GM04503 (cell line): ENCODE data around the gene HDAC11.

ENCODE experiments used
- DNase-seq: peaks from one replicate; pipeline ENCODE4 v3.0.0-alpha.2; 2012; ENCODE audit warnings: low read depth

Gene HDAC11

GRCh38 chr3:13543253-13543652 lies 63.1 kb downstream of the HDAC11 start:
- DNase-seq, result peak; percentile 87

- peak; percentile 81 for DNase-seq
Measured at GRCh38 chr3:13544293-13544831, 64.3 kb downstream of the HDAC11 start.

GRCh38 chr3:13544951-13545651 lies 65.0 kb downstream of the HDAC11 start:
- no peak for DNase-seq

GRCh38 chr3:13545952-13546454 lies 65.9 kb downstream of the HDAC11 start:
- no peak for DNase-seq

GRCh38 chr3:13546667-13547171 lies 66.6 kb downstream of the HDAC11 start:
- no peak for DNase-seq

GRCh38 chr3:13547591-13548371 lies 67.7 kb downstream of the HDAC11 start:
- no peak for DNase-seq

GRCh38 chr3:13548696-13549622 lies 68.9 kb downstream of the HDAC11 start, which contains the start of gene FBLN2:
Gene FBLN2, plus strand, starts transcription at chr3:13549125. Its CDS starts 21,231 bp downstream, at chr3:13570356.
- no peak for DNase-seq

GRCh38 chr3:13549623-13550422 lies 69.7 kb downstream of the HDAC11 start:
- DNase-seq, result no peak

- no peak for DNase-seq
Measured at GRCh38 chr3:13550423-13550690, 70.3 kb downstream of the HDAC11 start.

- no peak for DNase-seq
Measured at GRCh38 chr3:13550791-13551360, 70.8 kb downstream of the HDAC11 start.

- DNase-seq, result no peak
Measured at GRCh38 chr3:13552857-13553652, 72.9 kb downstream of the HDAC11 start.

GRCh38 chr3:13553686-13554085 lies 73.6 kb downstream of the HDAC11 start:
- no peak for DNase-seq

- DNase-seq, result no peak
Measured at GRCh38 chr3:13555753-13556152, 75.6 kb downstream of the HDAC11 start.
